ENCODE measurements around the gene BRINP2.

BRINP2 gene

GRCh38 chr1:177164380-177165068 lies 6.2 kb upstream of the BRINP2 start, which contains the start of gene ASTN1:
Gene ASTN1 (minus strand): TSS chr1:177164712. CDS start chr1:177164676, 36 bp downstream.
- peak; percentile 20 for DNase-seq (ENCODE audit: extremely low spot score)
- CTCF ChIA-PET: interaction anchor here (1.1 kb wide), 2 partner anchors 17 kb away, joined by 3 to 5 read pairs; no protein-coding TSS in a partner anchor
- TF ChIP-seq ZNF384 (IDR thresholded peaks at IDR 0.05) (no peak), LEF1 (IDR thresholded peaks at IDR 0.05; ENCODE audit: borderline replicate concordance) (no peak), L3MBTL2 (conservative IDR thresholded peaks at IDR 0.05) (no peak), FOXM1 (IDR thresholded peaks at IDR 0.05; ENCODE audit: borderline replicate concordance) (no peak), FOXK2 (IDR thresholded peaks at IDR 0.05) (no peak), PKNOX1 (IDR thresholded peaks at IDR 0.05) (no peak), TARDBP (IDR thresholded peaks at IDR 0.05) (no peak)
- POLR2A ChIA-PET: no interaction called here

GRCh38 chr1:177165069-177165439 lies 5.7 kb upstream of the BRINP2 start:
- TF ChIP-seq ZNF384 (IDR thresholded peaks at IDR 0.05) (no peak), CTBP1 (IDR thresholded peaks at IDR 0.05; ENCODE audit: borderline replicate concordance) (no peak)
- POLR2A ChIA-PET: no interaction called here
- CTCF ChIA-PET: interaction anchor here (1.1 kb wide), 1 partner anchor 17 kb away, joined by 5 read pairs; no protein-coding TSS in a partner anchor
- DNase-seq (ENCODE audit: extremely low spot score): no peak

GRCh38 chr1:177171536-177172123 lies 872 bp downstream of the BRINP2 start:
- DNase-seq (ENCODE audit: extremely low spot score): no peak
- ChIA-PET CTCF (interaction anchor here (2.1 kb wide), 1 partner anchor 10 kb away, joined by 9 read pairs; no protein-coding TSS in a partner anchor), POLR2A (no interaction called here)
- TF ChIP-seq SP1 (IDR thresholded peaks at IDR 0.05) (no peak), CTBP1 (IDR thresholded peaks at IDR 0.05; ENCODE audit: borderline replicate concordance) (no peak), FOXM1 (IDR thresholded peaks at IDR 0.05; ENCODE audit: borderline replicate concordance) (no peak), HDGF (IDR thresholded peaks at IDR 0.05; ENCODE audit: borderline replicate concordance) (no peak), TARDBP (IDR thresholded peaks at IDR 0.05) (no peak), FOXA1 (IDR thresholded peaks at IDR 0.05) (no peak), FOXK2 (IDR thresholded peaks at IDR 0.05) (no peak), BHLHE40 (IDR thresholded peaks at IDR 0.05; ENCODE audit: borderline replicate concordance) (no peak)

- ChIA-PET POLR2A (no interaction called here), CTCF (no interaction called here)
- TF ChIP-seq BHLHE40 (IDR thresholded peaks at IDR 0.05; ENCODE audit: borderline replicate concordance) (no peak), CTBP1 (IDR thresholded peaks at IDR 0.05; ENCODE audit: borderline replicate concordance) (no peak), SUZ12 (IDR thresholded peaks at IDR 0.05) (no peak), ZNF384 (IDR thresholded peaks at IDR 0.05) (no peak), L3MBTL2 (conservative IDR thresholded peaks at IDR 0.05) (no peak), SP1 (IDR thresholded peaks at IDR 0.05) (no peak), FOXK2 (IDR thresholded peaks at IDR 0.05) (no peak), LEF1 (IDR thresholded peaks at IDR 0.05; ENCODE audit: borderline replicate concordance) (no peak), PKNOX1 (IDR thresholded peaks at IDR 0.05) (no peak), HDGF (IDR thresholded peaks at IDR 0.05; ENCODE audit: borderline replicate concordance) (no peak), ARNT (IDR thresholded peaks at IDR 0.05) (no peak), FOXA1 (IDR thresholded peaks at IDR 0.05) (no peak), NFRKB (IDR thresholded peaks at IDR 0.05) (no peak), ELF4 (IDR thresholded peaks at IDR 0.05) (no peak), TARDBP (IDR thresholded peaks at IDR 0.05) (no peak), FOXM1 (IDR thresholded peaks at IDR 0.05; ENCODE audit: borderline replicate concordance) (no peak)
Measured at GRCh38 chr1:177172272-177172671, 1.5 kb downstream of the BRINP2 start.

GRCh38 chr1:177172866-177173265 lies 2.1 kb downstream of the BRINP2 start:
- DNase-seq (ENCODE audit: extremely low spot score): no peak
- no peak for TF ChIP-seq NFRKB (IDR thresholded peaks at IDR 0.05)
- TF ChIP-seq ELF4 (IDR thresholded peaks at IDR 0.05): no peak
- no peak for TF ChIP-seq ZNF384 (IDR thresholded peaks at IDR 0.05)
- no peak for TF ChIP-seq LEF1 (IDR thresholded peaks at IDR 0.05; ENCODE audit: borderline replicate concordance)
- no peak for TF ChIP-seq SP1 (IDR thresholded peaks at IDR 0.05)
- TF ChIP-seq FOXA1 (IDR thresholded peaks at IDR 0.05): no peak
- no peak for TF ChIP-seq TARDBP (IDR thresholded peaks at IDR 0.05)
- ChIA-PET POLR2A (no interaction called here), CTCF (no interaction called here)

More at GRCh38 chr1:177172272-177172671, 1.5 kb downstream of the BRINP2 start:
- no peak for DNase-seq (ENCODE audit: extremely low spot score)

GRCh38 chr1:177173976-177174375 lies 3.2 kb downstream of the BRINP2 start:
- no peak for DNase-seq (ENCODE audit: extremely low spot score)
- CTCF ChIA-PET: no interaction called here
- POLR2A ChIA-PET: no interaction called here

More at GRCh38 chr1:177173976-177174375, 3.2 kb downstream of the BRINP2 start:
- TF ChIP-seq ZNF384 (IDR thresholded peaks at IDR 0.05): no peak
- TF ChIP-seq L3MBTL2 (conservative IDR thresholded peaks at IDR 0.05): no peak
- no peak for TF ChIP-seq BHLHE40 (IDR thresholded peaks at IDR 0.05; ENCODE audit: borderline replicate concordance)
- TF ChIP-seq HDGF (IDR thresholded peaks at IDR 0.05; ENCODE audit: borderline replicate concordance): no peak
- TF ChIP-seq CTBP1 (IDR thresholded peaks at IDR 0.05; ENCODE audit: borderline replicate concordance): no peak
- no peak for TF ChIP-seq SUZ12 (IDR thresholded peaks at IDR 0.05)
- no peak for TF ChIP-seq FOXM1 (IDR thresholded peaks at IDR 0.05; ENCODE audit: borderline replicate concordance)
- TF ChIP-seq FOXK2 (IDR thresholded peaks at IDR 0.05): no peak
- TF ChIP-seq LEF1 (IDR thresholded peaks at IDR 0.05; ENCODE audit: borderline replicate concordance): no peak
- no peak for TF ChIP-seq TARDBP (IDR thresholded peaks at IDR 0.05)
- no peak for TF ChIP-seq PKNOX1 (IDR thresholded peaks at IDR 0.05)
- TF ChIP-seq ARNT (IDR thresholded peaks at IDR 0.05): no peak
- TF ChIP-seq FOXA1 (IDR thresholded peaks at IDR 0.05): no peak
- TF ChIP-seq NFRKB (IDR thresholded peaks at IDR 0.05): no peak
- no peak for TF ChIP-seq SP1 (IDR thresholded peaks at IDR 0.05)
- no peak for TF ChIP-seq ELF4 (IDR thresholded peaks at IDR 0.05)

Measured in HEK293T (cell line).